Measurements from ENCODE around the gene TXNDC5. TPM values are rescaled to one million over a fixed set of nuclear protein-coding genes. Genes with fewer than 3 reads are reported as not detected.

TXNDC5 gene
- total and polyA plus RNA-seq, 9 donors, result 88.0 to 272 (median 107) TPM

GRCh38 chr6:7912024-7912423, 1.4 kb upstream of the TXNDC5 start:
- H3K4me3 ChIP-seq, result no peak overlapping the region
- peaks cover 4% of the 10 kb centered on the region for H3K4me1 ChIP-seq (ENCODE audit: insufficient read depth)
- H3K27me3 ChIP-seq, result no peaks in the 10 kb centered on the region
- DNase-seq, result peak in 1 of 5 donors; percentile 55
- WGBS, 3 donors, result 79 to 88% (median 87%) methylated on average over 6 of the region's 6 CpGs
- H3K9me3 ChIP-seq, result no peaks in the 10 kb centered on the region
- intact Hi-C loops (cut with DNase I), result loop anchor here in 2 of 4 donors (5.0 to 10.0 kb wide), 3 partner anchors 75 to 187 kb away; partner anchors contain the start of gene BMP6 (in 2 of the 2)
- no peak overlapping the region for H3K27ac ChIP-seq
- H3K36me3 ChIP-seq, result no peaks in the 10 kb centered on the region
- TF ChIP-seq EP300 (IDR thresholded peaks at IDR 0.05) (no peak), CTCF (IDR thresholded peaks at IDR 0.05) (no peak), POLR2A (IDR thresholded peaks at IDR 0.05) (no peak)

GRCh38 chr6:7911345-7911725, 747 bp upstream of the TXNDC5 start:
- no peaks in the 10 kb centered on the region for H3K9me3 ChIP-seq
- H3K4me1 ChIP-seq (ENCODE audit: insufficient read depth), result peaks cover 4% of the 10 kb centered on the region
- no peaks in the 10 kb centered on the region for H3K36me3 ChIP-seq
- 90 to 92% (median 90%) methylated on average over 11 of the region's 11 CpGs for WGBS, 3 donors
- no peak for DNase-seq
- H3K27me3 ChIP-seq, result no peaks in the 10 kb centered on the region
- peak overlapping the region in 1 of 2 donors; percentile 62 for H3K27ac ChIP-seq
- no peak for TF ChIP-seq EP300 (IDR thresholded peaks at IDR 0.05)
- TF ChIP-seq CTCF (IDR thresholded peaks at IDR 0.05), result no peak
- no peak for TF ChIP-seq POLR2A (IDR thresholded peaks at IDR 0.05)
- intact Hi-C loops (cut with DNase I), result loop anchor here in 2 of 4 donors (5.0 to 10.0 kb wide), 3 partner anchors 76 to 187 kb away; partner anchors contain the start of gene BMP6 (in 2 of the 2)
- H3K4me3 ChIP-seq, result peak overlapping the region; percentile 44

GRCh38 chr6:7910298-7910653, 312 bp downstream of the TXNDC5 start:
- TF ChIP-seq CTCF (IDR thresholded peaks at IDR 0.05) (no peak), EP300 (IDR thresholded peaks at IDR 0.05) (no peak), POLR2A (IDR thresholded peaks at IDR 0.05) (no peak)
- no peaks in the 10 kb centered on the region for H3K36me3 ChIP-seq
- intact Hi-C loops (cut with DNase I), result loop anchor here in 2 of 4 donors (5.0 to 10.0 kb wide), 3 partner anchors 77 to 185 kb away; partner anchors contain the start of gene BMP6 (in 2 of the 2)
- H3K4me3 ChIP-seq, result peak overlapping the region; percentile 44
- no peak for DNase-seq
- peaks cover 4% of the 10 kb centered on the region for H3K4me1 ChIP-seq (ENCODE audit: insufficient read depth)
- 0 to 1% (median 0%) methylated on average over 10 to 57 of the region's 57 CpGs for WGBS, 3 donors
- H3K9me3 ChIP-seq, result no peaks in the 10 kb centered on the region
- H3K27ac ChIP-seq, result peak overlapping the region in 1 of 2 donors; percentile 34
- H3K27me3 ChIP-seq, result no peaks in the 10 kb centered on the region

- TF ChIP-seq POLR2A (IDR thresholded peaks at IDR 0.05), result no peak
- no peak for TF ChIP-seq CTCF (IDR thresholded peaks at IDR 0.05)
- TF ChIP-seq EP300 (IDR thresholded peaks at IDR 0.05), result no peak
- peak; percentile 30 to 72 (median 65) for DNase-seq
- intact Hi-C loops (cut with DNase I), result loop anchor here in 2 of 4 donors (5.0 to 10.0 kb wide), 3 partner anchors 78 to 185 kb away; partner anchors contain the start of gene BMP6 (in 2 of the 2)
- H3K4me3 ChIP-seq, result peak overlapping the region; percentile 44
- peak overlapping the region in 1 of 2 donors; percentile 34 for H3K27ac ChIP-seq
- peaks cover 8% of the 10 kb centered on the region for H3K4me1 ChIP-seq (ENCODE audit: insufficient read depth)
- no peaks in the 10 kb centered on the region for H3K36me3 ChIP-seq
- whole genome bisulfite sequencing, 3 donors, result 1 to 2% (median 1%) methylated on average over 26 to 66 of the region's 66 CpGs
- no peaks in the 10 kb centered on the region for H3K27me3 ChIP-seq
- H3K9me3 ChIP-seq, result no peaks in the 10 kb centered on the region
Observed at GRCh38 chr6:7909323-7910276, 988 bp downstream of the TXNDC5 start.
